GM10266 (cell line): Measurements from ENCODE around the gene SCN1A.

ENCODE experiments used
- DNase-seq: peaks from one replicate; pipeline ENCODE4 v3.0.0; 2012; ENCODE audit errors: extremely low spot score
- TF ChIP-seq, protein P1 (sequence below): IDR thresholded peaks from 2 replicates; pipeline ENCODE4 v1.5.1; 2012; ENCODE audit warnings: mild to moderate bottlenecking, low read depth; ENCODE audit not compliant: control insufficient read depth, insufficient read depth; ENCODE audit errors: missing control alignments

The SCN1A gene

GRCh38 chr2:166135152-166135848 is 7.5 kb upstream of the SCN1A start:
- DNase-seq, result no peak

DNA sequence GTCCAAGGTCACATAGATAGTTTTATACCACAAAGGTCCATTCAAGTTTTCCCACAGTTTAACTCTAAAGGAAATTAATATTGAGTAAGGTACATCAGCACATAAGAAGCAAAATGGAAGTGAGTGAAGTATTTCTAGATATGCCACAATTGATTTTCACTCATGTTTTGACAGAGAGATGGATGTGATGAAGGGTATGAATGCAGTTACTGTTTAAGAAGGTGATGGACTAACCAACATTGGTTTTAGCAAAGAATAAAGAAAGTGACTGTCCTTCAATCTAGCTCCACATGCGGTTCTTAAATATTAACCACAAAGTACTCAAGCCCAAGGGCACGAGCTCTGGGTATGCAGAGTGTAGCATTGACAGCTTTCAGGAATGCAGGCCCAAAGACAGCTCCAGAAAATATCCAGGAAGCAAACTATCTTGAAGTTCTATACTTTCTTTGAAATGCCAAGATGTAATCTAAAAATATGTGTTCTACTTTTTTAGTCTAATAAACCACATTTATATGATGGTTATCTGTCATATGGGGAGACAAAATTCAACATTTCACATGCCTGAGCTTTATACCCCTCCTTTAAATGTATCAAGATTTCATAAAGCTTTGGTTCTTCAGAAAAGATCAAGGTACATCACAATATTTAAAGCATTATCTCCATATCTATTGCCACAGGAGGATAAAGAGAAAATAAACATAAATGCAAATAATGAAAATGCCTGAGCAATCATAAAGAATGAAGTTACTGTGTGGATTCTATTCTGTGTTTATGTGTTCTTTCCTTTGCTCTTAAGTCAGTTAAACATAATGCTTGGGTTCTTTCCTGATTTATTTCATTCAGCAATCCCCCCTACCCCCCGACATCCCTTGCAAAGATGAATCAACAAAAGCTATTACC is 6.7 kb upstream of the SCN1A start:
- DNase-seq, result no peak
- TF ChIP-seq, protein P1, sequence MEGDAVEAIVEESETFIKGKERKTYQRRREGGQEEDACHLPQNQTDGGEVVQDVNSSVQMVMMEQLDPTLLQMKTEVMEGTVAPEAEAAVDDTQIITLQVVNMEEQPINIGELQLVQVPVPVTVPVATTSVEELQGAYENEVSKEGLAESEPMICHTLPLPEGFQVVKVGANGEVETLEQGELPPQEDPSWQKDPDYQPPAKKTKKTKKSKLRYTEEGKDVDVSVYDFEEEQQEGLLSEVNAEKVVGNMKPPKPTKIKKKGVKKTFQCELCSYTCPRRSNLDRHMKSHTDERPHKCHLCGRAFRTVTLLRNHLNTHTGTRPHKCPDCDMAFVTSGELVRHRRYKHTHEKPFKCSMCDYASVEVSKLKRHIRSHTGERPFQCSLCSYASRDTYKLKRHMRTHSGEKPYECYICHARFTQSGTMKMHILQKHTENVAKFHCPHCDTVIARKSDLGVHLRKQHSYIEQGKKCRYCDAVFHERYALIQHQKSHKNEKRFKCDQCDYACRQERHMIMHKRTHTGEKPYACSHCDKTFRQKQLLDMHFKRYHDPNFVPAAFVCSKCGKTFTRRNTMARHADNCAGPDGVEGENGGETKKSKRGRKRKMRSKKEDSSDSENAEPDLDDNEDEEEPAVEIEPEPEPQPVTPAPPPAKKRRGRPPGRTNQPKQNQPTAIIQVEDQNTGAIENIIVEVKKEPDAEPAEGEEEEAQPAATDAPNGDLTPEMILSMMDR, result no peak

More at GRCh38 chr2:166135152-166135848, 7.5 kb upstream of the SCN1A start:
- TF ChIP-seq, protein P1, result no peak

GRCh38 chr2:166133653-166134052 is 5.8 kb upstream of the SCN1A start:
- DNase-seq, result no peak
- TF ChIP-seq, protein P1, result no peak

DNA sequence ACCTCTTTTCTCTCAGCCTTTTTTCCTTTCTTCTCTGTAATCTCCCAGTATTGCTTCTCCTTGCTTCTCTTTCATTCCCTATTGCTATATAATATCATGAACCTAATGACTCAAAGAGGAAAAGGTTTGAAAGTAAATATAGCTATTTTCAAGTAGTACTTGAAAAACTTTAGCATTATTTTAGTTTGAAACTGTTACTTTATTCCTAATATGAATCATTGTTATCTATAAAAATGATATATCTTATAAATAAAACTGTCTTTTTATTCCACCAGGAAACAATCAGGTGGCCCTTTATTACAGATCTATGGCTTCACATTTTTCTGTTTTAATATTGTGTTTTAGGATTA is 311 bp upstream of the SCN1A start:
- no peak for DNase-seq
- TF ChIP-seq, protein P1, result no peak

- TF ChIP-seq, protein P1, result no peak
- no peak for DNase-seq
These were observed 1.7 kb downstream of the SCN1A start for GRCh38 chr2:166126007-166126639.

- TF ChIP-seq, protein P1, result no peak
- DNase-seq, result no peak
These were observed 2.3 kb downstream of the SCN1A start for GRCh38 chr2:166125557-166125956.
